Pancreas (tissue), 10 donors: ENCODE data around the gene KAT2A. TPM values are rescaled to one million over a fixed set of nuclear protein-coding genes. Genes with fewer than 3 reads are reported as not detected.

ENCODE experiments used
- ATAC-seq, 4 donors: fragments of 200-7000 bp; cut with Tn5 transposase; one replicate each; pipeline versions ENCODE4 v1.8.0 to v1.9.1; 2020; ENCODE audit warnings: mild to moderate bottlenecking in 4 of 4, moderate library complexity in 4 of 4
- DNase-seq, 6 donors: peaks; one replicate each; pipeline ENCODE4 v3.0.0-alpha.2; 2020
- FAIRE-seq: peaks from 2 replicates; lab custom pipeline; 2012; peaks lifted over from hg19 to GRCh38; lab: Jason Lieb, UNC
- H3K27ac ChIP-seq, 4 donors: fragments of 200-600 bp; sonication (generic); 1 replicate in 3 of 4; 2 replicates in 1 of 4; pipeline versions ENCODE4 v1.5.0 to v1.8.0; 2020
- H3K27me3 ChIP-seq, 4 donors: fragments of 200-600 bp; one replicate each; pipeline ENCODE4 v1.8.0; 2021
- H3K36me3 ChIP-seq, 3 donors: fragments of 200-600 bp; sonication (generic) in 1 of 3; one replicate each; pipeline versions ENCODE4 v1.5.0 to v1.8.0; 2020 to 2021
- H3K4me1 ChIP-seq, 3 donors: fragments of 200-600 bp; one replicate each; pipeline ENCODE4 v1.8.0; 2021
- H3K4me3 ChIP-seq, 4 donors: fragments of 200-600 bp; sonication (generic) in 2 of 4; one replicate each; pipeline versions ENCODE4 v1.5.0 to v1.8.0; 2020 to 2021
- H3K9me3 ChIP-seq, 4 donors: fragments of 200-600 bp; one replicate each; pipeline ENCODE4 v1.8.0; 2021
- whole genome bisulfite sequencing, 2 donors: extraction: QIAGEN DNeasy Blood & Tissue Kit; methylation state at CpG; one replicate each; pipeline ENCODE4 v1.1.7; 2013; 5-methylcytosine and 5-hydroxymethylcytosine counted together
- intact Hi-C, 3 donors: fragments of 100-400 bp; cut with DNase I; formaldehyde crosslinking; loops; one replicate each; pipeline versions ENCODE4 v1.11.1 to v1.14.2; 2022
- polyA plus RNA-seq, 2 donors: library from polyadenylated mRNA; stranded (reverse); fragments of 200-250 nt; gene quantifications; one replicate each; pipeline ENCODE4 v1.2.3, GENCODE V29; 2013
- total RNA-seq, 6 donors: library from RNA; stranded (reverse); fragmentation: NEBNext Ultra II Directional in 4 of 6; extraction: Animal tissue kit (Norgen Biotek cat#: 25700) in 4 of 6; gene quantifications; one replicate each; pipeline versions ENCODE4 v1.2.1 to v1.2.4, GENCODE V29; 2021 to 2023
- TF ChIP-seq, protein P1 (sequence below), 4 donors: fragments of 200-600 bp; sonication (generic) in 3 of 4; IDR thresholded peaks; one replicate each; pipeline versions ENCODE4 v1.5.0 to v1.8.0; 2021; ENCODE audit warnings: antibody characterized with exemption in 4 of 4
- donor health status: healthy with polysubstance abuse.
- donor health status: DM: no; HTN: no; CAD: no; lungs with moderate emphysema.
- donor health status: DM: no; HTN: no; CAD: no.
- donor health status: control.
- donor health status: control.
- donor health status: Bipolar disorder and iron deficiency.
- donor health status: DM: yes; HTN: yes; CAD: no.
- donor health status: DM: no; HTN: no; CAD: no.
- donor health status: DM: no; HTN: no; CAD: no.
- donor health status: DM: yes; HTN: yes; CAD: no.

KAT2A gene
- total and polyA plus RNA-seq, 8 donors: 17.5 to 158 (median 25.2) TPM

DNA sequence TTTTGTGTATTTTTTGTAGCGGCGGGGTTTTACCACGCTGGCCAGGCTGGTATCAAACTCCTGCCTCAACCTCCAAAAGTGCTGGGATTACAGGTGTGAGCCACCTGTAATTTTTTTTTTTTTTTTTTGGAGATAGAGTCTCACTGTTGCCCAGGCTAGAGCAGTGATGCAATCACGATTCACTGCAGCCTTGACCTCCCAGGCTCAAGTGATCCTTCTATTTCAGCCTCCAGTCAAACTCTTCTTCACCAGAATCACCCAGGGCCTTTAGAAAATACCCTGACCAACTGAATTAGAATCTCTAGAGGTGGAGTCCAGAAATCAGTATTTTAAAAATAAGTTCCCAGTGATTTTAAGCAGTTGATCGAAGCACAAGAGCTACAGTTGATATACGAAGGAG, 14.0 kb upstream of the KAT2A start:
- H3K4me1 ChIP-seq: peaks cover 45 to 71% (median 51%) of the 10 kb centered on the region in 3 donors
- DNase-seq (no peak), FAIRE-seq (no peak), ATAC-seq (no peak)
- H3K36me3 ChIP-seq: no peaks in the 10 kb centered on the region
- WGBS, 2 donors: 50 to 52% methylated on average over 6 of the region's 6 CpGs
- peak overlapping the region in 2 of 4 donors; percentile 31 to 36 for H3K4me3 ChIP-seq
- intact Hi-C loops: no loop called here
- H3K27me3 ChIP-seq: no peaks in the 10 kb centered on the region
- no peaks in the 10 kb centered on the region for H3K9me3 ChIP-seq
- TF ChIP-seq, protein P1, sequence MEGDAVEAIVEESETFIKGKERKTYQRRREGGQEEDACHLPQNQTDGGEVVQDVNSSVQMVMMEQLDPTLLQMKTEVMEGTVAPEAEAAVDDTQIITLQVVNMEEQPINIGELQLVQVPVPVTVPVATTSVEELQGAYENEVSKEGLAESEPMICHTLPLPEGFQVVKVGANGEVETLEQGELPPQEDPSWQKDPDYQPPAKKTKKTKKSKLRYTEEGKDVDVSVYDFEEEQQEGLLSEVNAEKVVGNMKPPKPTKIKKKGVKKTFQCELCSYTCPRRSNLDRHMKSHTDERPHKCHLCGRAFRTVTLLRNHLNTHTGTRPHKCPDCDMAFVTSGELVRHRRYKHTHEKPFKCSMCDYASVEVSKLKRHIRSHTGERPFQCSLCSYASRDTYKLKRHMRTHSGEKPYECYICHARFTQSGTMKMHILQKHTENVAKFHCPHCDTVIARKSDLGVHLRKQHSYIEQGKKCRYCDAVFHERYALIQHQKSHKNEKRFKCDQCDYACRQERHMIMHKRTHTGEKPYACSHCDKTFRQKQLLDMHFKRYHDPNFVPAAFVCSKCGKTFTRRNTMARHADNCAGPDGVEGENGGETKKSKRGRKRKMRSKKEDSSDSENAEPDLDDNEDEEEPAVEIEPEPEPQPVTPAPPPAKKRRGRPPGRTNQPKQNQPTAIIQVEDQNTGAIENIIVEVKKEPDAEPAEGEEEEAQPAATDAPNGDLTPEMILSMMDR (IDR thresholded peaks at IDR 0.05): no peak
- peak overlapping the region; percentile 78 to 97 (median 92) for H3K27ac ChIP-seq

DNA sequence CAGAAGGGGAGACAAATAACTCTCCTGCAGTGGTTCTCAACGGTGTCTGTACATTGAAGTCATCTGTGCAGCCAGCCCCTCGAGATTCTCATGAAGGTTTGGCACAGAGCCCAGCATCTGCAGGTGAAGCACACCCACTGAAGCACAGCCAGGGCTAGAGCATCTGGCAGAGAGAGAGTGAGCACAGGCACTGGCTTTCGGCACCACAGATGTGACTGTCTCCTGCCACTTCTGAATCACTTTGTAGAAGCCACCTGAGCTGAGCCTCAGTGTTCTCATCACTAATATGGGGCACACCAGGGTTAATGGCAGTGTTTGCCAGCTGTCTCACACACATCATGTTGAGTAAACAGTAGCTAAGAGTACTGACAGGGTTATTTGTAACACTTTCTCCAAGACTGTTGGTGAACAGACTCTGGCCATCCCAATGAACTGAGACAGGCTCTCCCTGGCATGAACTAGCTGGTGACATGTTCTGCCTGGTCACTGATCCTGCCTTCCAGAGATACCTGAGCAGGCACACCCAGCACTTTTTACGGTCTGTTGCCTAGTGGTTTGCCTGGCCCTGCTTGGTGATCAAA, 12.4 kb upstream of the KAT2A start:
- intact Hi-C loops: no loop called here
- peak; percentile 51 to 63 (median 58) for ATAC-seq
- WGBS, 2 donors: 8 to 12% methylated on average over 4 of the region's 4 CpGs
- no peaks in the 10 kb centered on the region for H3K9me3 ChIP-seq
- peak overlapping the region; percentile 33 to 97 (median 85) for H3K27ac ChIP-seq
- peak in 3 of 6 donors; percentile 45 to 63 (median 59) for DNase-seq
- TF ChIP-seq, protein P1 (IDR thresholded peaks at IDR 0.05): no peak
- H3K4me1 ChIP-seq: peaks cover 38 to 69% (median 44%) of the 10 kb centered on the region in 3 donors
- no peak overlapping the region for H3K4me3 ChIP-seq
- H3K36me3 ChIP-seq: peaks cover 0 to 11% (median 6%) of the 10 kb centered on the region in 3 donors
- FAIRE-seq: no peak
- no peaks in the 10 kb centered on the region for H3K27me3 ChIP-seq

DNA sequence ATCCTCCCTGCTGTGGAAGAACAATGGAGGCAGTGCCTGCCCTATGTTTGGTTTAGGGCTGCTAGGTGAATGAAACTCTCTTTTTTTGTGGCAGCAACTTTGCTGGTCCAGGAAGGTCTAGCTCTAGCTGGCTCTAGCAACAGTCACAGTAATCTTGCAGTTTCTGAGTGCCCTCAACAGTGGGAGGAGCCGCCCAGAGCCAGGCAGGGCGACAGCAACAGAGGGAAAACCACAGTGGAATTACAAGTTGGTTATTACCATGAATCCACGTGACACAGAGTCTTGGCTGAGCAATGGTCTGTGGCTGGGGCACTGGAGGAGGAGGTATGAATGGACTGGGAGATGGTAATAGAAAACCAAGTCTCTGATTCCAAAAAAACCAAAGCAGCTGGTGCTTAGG, 11.8 kb upstream of the KAT2A start:
- Histone ChIP-seq H3K4me1 (peaks cover 32 to 63% (median 38%) of the 10 kb centered on the region in 3 donors), H3K27me3 (no peaks in the 10 kb centered on the region), H3K9me3 (no peaks in the 10 kb centered on the region), H3K27ac (peak overlapping the region; percentile 33 to 97 (median 85)), H3K36me3 (peaks cover 0 to 17% (median 9%) of the 10 kb centered on the region in 3 donors), H3K4me3 (no peak overlapping the region)
- no peak for FAIRE-seq
- WGBS, 2 donors: 7 to 22% methylated on average over 3 of the region's 3 CpGs
- TF ChIP-seq, protein P1 (IDR thresholded peaks at IDR 0.05): no peak
- ATAC-seq: peak; percentile 64 to 82 (median 71)
- intact Hi-C loops: no loop called here
- peak in 4 of 6 donors; percentile 66 to 82 (median 72) for DNase-seq

DNA sequence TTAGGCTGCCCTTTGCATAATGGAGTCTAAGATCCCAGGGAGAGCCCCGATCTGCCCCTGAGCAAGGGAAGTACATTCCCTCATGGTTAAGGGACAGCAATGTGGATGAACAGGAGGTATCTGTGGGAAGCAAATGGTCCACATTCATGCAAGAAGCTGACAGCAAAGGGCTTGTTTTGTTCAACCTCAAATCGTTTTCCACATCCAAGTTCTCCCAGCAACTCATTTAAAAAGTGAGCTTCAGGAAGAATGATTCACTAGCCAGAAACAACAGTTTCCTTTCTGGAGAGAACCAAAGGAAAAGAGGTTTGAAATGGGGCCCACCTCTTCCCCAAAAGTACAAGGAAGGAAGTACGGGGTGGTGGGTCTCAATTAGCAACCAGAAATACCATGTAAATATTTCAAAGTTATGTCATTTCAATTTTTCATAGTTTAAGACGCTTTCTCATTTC, 10.8 kb upstream of the KAT2A start:
- Histone ChIP-seq H3K9me3 (no peaks in the 10 kb centered on the region), H3K27me3 (no peaks in the 10 kb centered on the region), H3K27ac (peak overlapping the region in 2 of 4 donors; percentile 92 to 97), H3K4me3 (no peak overlapping the region), H3K4me1 (peaks cover 30 to 55% (median 32%) of the 10 kb centered on the region in 3 donors), H3K36me3 (peaks cover 0 to 24% (median 11%) of the 10 kb centered on the region in 3 donors)
- TF ChIP-seq, protein P1 (IDR thresholded peaks at IDR 0.05): no peak
- DNase-seq (no peak), FAIRE-seq (no peak), ATAC-seq (no peak)
- WGBS, 2 donors: 63 to 70% methylated on average over 4 of the region's 4 CpGs
- intact Hi-C loops: no loop called here

DNA sequence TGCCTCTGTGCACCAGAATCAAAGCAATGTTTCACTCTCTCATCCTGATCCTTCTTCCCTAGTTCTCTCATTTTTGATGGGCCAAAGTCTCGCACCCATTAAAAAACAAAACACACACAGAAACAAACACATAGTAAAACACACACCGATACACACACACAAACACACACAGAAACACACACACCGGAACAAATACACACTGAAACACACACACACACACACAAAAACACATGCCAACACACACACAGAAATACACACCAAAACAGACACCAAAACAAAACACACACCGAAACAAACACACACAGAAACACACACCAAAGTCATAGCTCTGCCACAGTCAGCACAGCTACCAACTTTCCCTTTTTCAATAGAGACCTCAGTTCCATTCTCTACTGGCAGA, 10.1 kb upstream of the KAT2A start:
- ATAC-seq (no peak), DNase-seq (no peak), FAIRE-seq (no peak)
- Histone ChIP-seq H3K27ac (peak overlapping the region in 1 of 4 donors; percentile 33), H3K4me3 (no peak overlapping the region), H3K27me3 (no peaks in the 10 kb centered on the region), H3K36me3 (peaks cover 0 to 29% (median 11%) of the 10 kb centered on the region in 3 donors), H3K4me1 (peaks cover 25 to 49% (median 29%) of the 10 kb centered on the region in 3 donors), H3K9me3 (no peaks in the 10 kb centered on the region)
- 91 to 94% methylated on average over 4 of the region's 4 CpGs for WGBS, 2 donors
- intact Hi-C loops: no loop called here
- TF ChIP-seq, protein P1 (IDR thresholded peaks at IDR 0.05): no peak
